NCI-H2107 treated with DMSO at 0.1 percent for 48 hours (cell line): ENCODE measurements around the gene CYB5B.

Source experiments
- DNase-seq: peaks from one replicate; lab custom pipeline; 2025; ENCODE audit not compliant: unreplicated experiment; lab: John Stamatoyannopoulos, UW

Gene CYB5B

GRCh38 chr16:69483611-69484010 is 59.2 kb downstream of the CYB5B start:
- no peak for DNase-seq

DNA sequence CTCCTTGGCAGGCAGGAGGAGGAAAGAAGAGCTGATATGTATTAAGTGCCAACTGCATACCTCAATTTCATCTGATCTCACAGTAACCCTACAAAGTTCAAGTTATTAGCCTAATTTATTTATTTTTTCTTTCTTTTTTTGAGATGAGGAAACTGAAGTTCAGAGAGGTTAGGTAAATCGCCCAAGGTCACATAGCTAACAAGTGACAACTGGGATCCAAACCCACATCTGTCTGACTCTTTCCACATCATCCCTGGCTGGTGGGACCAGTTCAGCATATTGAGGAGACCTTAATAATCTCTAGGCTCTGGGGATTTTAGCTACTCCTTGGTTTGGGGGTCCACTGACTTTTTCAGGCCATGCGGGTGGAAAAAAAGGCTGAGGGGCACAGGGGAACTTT is 60.9 kb downstream of the CYB5B start:
- no peak for DNase-seq

- DNase-seq = no peak
These were observed 61.4 kb downstream of the CYB5B start for GRCh38 chr16:69485816-69486215.

- no peak for DNase-seq
These were observed 61.9 kb downstream of the CYB5B start for GRCh38 chr16:69486272-69486671.

DNA sequence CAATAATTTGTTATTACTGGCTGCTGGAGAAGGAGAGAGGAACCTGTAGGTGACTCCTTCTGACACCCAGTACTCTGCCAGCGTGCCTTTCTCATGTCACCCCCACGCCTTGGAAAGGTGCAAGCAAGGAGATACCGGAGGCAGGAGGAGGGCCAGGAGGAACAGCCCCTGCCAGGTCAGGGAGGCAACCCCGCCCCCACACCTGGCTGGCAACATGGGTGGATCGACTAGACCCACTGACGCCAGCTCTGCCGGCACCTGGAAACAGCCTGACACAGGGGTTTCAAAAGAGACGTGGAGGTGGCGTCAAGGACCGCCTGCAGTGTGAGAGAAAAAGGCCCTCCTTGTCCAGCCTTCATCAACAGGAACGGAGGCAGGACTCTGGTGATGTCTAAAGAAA is 62.3 kb downstream of the CYB5B start:
- no peak for DNase-seq

DNA sequence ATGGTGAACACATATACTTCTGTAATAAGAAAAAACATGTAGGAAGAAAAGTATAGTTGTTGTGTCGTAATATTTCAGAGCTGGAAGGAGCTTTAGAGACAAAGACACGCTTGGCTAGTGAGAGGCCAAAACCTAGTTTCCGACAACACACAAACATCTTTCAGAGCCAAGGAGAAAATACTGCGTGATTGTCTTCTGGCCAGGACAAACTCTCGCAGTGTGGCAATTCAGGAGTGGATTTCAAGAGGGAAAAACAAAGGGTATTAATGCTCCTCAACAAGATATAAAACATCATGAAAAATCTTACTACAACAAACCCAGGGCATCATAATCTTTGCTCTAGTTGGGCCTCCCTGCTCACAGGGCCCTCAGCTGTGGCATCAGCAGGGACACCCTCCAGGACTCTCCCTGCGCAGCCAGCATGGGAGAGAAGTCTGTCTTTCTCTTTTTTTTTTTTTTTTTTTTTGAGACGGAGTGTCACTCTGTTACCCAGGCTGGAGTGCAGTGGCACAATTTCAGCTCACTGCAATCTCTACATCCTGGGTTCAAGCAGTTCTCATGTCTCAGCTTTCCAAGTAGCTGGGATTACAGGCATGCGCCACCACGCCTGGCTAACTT is 66.4 kb downstream of the CYB5B start:
- DNase-seq = no peak

DNA sequence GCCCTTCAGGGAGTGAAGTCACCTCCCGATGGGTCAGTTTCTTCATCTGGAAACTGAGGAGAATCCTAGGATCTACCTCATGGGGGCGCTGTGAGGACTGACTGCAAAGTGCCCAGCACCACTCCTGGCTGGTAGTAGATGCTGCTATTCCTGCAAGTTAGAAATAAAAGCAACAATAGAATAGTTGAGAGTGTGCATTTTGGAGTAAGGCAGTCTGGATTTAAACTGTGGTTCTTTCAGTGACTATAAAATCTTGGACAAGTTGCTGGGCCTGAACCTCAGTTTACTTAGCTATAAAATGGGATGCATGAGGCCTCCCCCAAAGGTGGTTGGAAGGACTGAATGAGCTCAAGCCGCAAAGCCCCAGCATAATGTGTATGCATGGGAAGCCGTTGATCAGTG is 70.6 kb downstream of the CYB5B start:
- DNase-seq = no peak

GRCh38 chr16:69495821-69496220 is 71.4 kb downstream of the CYB5B start:
- DNase-seq = no peak

DNA sequence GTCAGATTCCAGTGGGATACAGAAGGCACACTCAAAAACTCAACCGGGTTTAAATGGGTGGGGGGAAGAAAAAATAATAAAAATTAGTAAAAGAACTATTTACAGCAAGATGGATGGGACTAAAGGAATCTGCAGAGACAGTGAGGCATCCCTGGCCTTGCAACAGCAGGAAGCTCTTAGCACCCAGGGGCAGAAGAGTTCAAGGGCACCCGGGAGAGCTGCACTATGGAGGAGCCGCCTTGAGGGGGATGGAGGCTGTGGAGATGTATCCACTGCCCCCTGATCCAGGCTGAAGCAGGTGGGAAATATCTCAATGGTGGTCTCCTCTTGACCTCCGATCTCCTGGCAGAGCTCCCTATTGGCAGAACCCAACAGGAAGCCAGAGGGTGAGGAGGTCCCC is 72.0 kb downstream of the CYB5B start:
- no peak for DNase-seq

GRCh38 chr16:69496896-69497295 is 72.5 kb downstream of the CYB5B start:
- no peak for DNase-seq

GRCh38 chr16:69497876-69498596 is 73.6 kb downstream of the CYB5B start:
- no peak for DNase-seq

GRCh38 chr16:69498926-69499325 is 74.5 kb downstream of the CYB5B start:
- no peak for DNase-seq

GRCh38 chr16:69499541-69500230 is 75.3 kb downstream of the CYB5B start:
- no peak for DNase-seq

DNA sequence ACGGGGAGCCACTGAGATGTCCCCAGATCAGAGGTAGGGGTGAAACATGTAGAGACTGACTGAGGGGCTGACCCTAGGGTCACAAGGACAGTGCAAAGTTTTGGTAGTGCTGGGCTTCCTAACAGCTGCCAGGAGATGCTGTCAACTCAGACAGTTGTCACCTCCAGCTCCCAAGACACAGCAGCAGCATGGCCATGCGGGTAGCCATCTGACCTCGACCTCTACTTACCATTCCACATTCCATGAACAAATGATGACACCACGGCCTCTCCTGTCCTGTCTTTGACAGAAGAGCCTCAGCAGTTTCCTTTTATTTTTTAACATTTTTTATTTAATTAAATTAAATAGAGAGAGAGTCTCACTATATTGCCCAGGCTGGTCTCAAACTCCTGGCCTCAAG is 76.1 kb downstream of the CYB5B start:
- no peak for DNase-seq

DNA sequence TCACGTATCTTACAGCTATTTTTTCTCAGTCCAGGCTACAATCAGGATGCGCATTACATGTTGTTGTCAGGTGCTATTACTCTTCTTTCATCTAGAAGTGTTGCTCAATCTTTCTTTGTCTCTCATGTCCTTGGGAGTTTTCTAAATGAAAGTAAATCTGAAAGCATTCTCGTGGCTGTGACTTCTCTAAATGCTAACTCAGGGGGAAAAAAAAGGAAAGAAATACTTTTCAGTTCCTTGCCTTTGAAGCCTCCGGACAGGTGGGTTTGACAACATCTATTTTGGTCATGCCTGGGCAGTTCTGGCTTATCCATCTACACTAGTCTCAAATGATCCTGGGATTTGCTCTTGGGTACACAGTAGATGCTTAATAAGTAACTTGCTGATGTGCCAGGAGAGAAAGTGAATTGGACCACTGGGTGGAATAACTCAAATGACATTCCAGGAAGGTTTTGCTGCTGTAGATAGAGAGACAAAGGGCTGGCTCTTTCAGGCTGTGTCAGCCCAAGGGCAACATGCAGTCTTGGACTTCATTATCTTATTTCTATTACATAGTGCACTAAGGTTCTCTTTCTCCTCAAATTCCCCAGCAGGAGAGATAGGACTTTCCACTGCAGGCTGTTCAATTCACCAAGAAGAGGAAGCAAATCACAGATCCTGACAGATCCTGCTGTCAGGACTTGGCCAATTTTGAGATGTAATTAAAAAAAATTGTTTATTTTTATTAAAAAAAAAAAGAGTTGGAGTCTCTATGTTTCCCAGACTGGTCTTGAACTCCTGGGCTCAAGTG is 77.7 kb downstream of the CYB5B start:
- no peak for DNase-seq

GRCh38 chr16:69503244-69503643 is 78.8 kb downstream of the CYB5B start:
- DNase-seq = no peak

- DNase-seq = no peak
These were observed 83.8 kb downstream of the CYB5B start for GRCh38 chr16:69508033-69508755.

GRCh38 chr16:69509125-69509524 is 84.7 kb downstream of the CYB5B start:
- DNase-seq = no peak

- DNase-seq = no peak
These were observed 87.2 kb downstream of the CYB5B start for GRCh38 chr16:69511651-69512050.

DNA sequence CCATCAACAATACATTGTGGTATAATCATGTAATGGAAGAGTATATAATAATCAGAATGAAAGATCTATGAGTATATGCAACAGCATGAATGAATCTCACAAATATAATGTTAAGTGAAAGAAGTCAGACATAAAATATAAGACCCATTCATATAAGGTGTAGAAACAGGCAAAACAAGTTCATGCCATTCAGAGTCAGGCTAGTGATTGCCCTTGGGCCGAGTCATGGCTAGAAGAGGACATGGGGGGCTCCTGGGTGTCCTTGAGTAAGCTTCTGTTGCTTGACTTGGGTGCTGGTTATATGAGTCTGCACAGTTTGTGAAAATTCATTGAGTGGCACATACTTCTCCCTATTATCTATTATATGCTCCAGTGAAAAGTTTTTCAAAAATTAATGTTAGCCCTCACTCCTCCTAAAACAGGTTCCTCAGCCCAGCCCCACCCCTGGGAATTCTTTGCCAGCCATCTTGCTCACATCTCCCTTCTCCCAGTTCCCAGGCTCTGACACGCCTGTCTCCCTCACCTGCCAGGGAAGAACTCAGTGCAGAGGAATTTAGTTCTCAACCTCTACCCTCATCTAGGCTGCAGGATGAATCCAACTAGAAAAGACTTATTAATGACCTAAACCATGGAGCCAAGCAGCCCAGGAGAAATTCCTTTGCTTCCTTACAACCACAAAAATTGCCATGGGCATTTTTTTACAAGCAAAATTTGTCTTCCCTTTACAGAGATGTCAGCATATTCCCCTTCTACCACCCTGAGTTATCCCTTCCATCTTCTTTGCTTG is 89.0 kb downstream of the CYB5B start:
- DNase-seq = no peak
